ENCODE results near the gene KCNH3.
"Not testable (repeated sequence)": the region's sequence is repeated elsewhere in the genome, so short reads cannot be mapped to it uniquely, and the experiment has no call there.

The KCNH3 gene

DNA sequence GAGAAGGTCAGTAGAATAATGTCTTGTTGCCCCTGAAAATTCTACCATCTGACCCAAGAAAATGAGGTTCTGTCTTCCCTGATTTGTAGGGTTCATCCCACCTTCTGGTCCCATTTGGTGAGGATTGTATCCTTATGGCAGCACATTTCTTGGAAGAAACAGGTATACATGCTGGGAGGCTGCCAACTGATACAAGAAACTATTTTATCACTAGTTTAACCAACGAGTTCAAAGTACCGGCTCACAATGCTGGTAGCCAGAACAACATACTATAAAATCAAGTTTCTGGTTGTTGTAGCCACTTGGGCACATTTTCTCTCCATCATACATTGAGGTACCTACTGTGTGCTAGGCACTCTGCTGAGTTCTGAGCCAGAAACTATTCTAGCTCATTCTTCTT is 7.1 kb upstream of the KCNH3 start:
- DNase-seq: no peak

DNA sequence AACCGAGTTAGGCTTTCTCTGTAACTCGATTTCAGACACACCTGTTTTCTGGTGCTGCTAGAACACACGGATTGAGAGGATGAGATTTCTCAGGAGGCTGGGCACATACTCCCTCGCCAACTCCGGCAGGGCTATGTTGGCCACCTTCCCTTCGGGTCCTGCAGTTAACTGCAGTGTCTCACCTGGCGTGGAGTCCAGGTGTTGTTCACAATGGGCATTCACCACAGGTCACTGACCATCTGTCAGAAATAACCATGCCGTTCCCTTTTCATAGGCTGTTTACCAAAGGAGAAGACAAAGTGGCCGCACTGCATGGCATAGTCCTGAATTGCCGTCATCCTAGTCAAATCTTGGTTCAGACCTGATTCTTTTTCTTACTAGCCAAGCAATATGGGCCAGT is 5.5 kb upstream of the KCNH3 start:
- no peak for DNase-seq

DNA sequence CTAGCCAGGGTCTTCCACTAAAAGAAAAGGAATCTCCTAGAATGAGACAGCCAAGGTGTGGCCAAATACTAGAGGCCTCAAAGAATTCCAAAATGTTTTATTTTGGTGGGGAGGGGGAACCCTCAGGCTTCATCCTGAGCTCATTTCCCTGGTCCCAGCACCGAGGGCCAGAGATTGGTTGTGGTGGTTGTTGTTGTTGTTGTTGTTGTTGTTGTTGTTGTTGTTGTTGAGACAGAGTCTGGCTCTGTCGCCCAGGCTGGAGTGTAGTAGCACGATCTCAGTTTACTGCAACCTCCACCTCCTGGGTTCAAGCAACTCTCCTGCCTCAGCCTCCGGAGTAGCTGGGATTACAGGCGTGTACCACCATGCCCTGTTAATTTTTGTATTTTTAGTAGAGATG is 4.7 kb upstream of the KCNH3 start:
- DNase-seq: not testable (repeated sequence)

DNA sequence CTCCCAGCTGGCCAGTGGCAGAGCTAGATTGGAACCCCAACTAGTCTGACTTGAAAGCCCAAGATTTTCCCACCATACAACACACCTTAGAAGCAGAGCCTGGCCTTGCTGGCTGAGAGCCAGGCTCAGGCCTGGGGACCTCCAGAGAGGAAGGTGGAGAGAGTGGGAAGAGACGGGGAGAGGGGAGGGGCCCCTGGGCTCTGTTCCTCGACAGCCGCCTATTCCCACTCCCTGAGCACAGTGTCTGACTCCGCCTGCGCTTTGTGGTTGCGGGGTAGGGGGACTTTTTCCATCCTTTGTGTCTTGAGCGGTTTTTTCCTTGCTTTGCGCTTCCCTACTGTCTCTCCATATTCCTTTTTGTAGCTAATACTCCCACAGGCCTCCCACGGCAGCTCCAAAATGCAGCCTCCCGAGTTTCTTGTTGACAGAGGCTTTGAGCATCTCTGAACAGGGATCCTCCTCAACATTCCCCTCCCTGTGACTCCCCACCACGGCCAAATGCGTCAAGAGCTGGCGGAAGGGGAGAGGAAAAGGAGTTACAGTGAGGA is 4.0 kb upstream of the KCNH3 start:
- no peak for DNase-seq

DNA sequence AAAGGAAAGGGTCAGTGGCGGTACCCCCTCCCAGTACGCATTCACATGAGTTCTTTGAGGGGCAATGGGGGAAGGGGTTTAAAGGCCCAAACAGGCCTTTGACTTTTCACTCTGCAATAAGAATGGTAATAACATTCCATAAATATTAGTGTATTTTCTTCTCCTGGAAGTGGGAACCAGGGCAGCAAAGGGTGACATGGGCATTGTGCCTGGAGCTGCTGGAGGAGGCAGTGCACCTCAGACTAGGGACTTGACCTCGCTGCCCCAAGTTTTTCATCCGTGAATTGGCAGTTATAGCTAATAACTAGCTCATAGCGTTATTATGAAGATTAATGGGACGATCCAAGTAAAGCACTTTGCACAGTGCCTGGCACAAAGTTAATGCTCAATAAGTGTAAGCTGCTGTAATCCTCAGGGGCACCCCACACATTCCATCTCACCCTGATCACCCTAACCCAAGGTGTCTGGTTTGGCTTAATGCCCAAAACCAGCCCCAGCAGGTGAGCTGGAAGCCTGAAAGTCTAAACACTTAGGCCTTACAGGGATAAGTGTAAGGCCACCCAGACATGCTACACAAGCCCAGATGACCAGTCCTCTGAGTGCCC is 2.8 kb upstream of the KCNH3 start:
- no peak for DNase-seq

DNA sequence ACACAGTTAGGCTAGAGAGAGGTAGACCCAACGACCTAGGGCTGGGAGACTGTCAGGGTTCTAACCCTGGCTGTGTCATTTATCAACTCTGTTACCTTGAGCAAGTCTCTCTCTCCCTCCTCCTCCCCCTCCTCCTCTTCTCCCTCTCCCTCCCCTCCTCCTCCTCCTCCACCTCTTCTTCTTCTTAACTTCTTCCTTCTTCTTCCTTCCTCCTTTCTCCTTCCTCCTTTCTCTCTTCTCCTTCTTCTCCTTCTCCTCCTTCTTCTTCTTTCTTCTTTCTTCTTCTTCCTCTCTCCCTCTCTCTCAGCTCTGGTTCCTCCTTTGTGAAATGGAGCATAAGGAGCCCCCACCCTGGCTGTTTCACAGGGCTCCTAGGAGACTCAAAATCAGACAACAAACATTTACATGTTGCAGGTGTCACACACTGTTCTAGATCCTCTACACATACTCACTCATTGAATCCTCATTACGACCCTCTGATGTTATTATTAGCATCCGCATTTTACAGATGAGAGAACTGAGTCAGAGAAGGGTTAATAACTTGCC is 2.2 kb upstream of the KCNH3 start:
- no peak for DNase-seq

DNA sequence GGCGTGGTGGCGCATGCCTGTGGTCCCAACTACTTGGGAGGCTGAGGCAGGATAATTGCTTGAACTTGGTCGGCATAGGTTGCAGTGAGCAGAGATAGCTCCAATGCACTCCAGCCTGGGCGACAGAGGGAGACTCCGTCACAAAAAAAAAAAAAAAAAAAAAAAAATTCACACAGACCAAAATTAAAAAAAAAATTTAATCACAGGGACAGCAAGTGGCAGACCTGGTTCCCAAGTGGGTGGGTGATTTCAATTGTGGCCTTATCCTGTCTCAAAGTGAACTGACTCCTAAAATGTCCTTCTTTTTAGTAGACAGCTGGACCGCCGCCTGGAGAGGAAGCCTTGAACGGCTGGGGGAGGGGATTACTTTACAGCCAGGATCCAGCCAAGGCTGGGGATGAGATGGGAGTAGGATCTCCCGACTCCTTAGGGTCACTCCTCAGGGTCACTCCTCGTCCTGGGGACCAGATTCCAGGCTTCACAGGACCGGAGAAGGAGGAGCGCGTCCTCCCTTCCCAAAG is 1.5 kb upstream of the KCNH3 start:
- no peak for DNase-seq

DNA sequence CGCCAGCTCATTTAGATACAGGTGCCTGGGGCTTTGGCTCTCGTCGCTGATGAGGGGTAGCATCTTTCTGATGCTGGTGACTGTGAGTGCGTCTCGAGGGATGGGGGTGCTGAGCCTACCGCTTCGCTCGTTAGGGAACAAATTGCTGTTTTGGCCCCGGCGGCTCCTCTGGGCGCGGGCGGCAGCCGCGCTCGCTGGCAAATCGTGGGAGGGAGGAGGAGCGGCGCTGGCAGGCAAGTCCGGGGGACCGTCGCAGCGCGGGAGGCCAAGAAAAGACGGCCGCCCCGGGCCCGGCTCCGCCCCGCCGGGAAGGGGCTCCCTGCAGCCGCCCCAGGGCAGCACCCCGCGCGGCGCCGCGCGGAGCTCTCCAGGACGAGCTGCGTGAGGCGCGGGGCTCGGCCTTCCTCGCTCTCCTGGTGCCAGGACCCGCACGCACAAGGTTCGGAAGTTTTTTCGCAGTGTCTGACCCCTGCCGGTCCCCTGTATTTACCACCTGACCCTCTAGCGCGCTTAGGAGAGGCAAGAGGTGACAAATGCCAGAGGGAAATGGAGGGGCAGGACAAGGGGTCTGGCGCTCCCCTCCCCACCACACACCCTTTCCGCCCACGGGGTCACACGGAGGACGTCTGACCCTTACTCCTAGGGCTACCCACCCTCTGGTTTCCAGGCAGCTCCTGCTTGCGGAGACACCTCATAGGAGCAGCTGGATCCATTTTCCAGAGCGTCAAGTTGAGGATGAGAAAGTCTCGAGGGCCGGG is 899 bp upstream of the KCNH3 start:
- peak; percentile 68 for DNase-seq

DNA sequence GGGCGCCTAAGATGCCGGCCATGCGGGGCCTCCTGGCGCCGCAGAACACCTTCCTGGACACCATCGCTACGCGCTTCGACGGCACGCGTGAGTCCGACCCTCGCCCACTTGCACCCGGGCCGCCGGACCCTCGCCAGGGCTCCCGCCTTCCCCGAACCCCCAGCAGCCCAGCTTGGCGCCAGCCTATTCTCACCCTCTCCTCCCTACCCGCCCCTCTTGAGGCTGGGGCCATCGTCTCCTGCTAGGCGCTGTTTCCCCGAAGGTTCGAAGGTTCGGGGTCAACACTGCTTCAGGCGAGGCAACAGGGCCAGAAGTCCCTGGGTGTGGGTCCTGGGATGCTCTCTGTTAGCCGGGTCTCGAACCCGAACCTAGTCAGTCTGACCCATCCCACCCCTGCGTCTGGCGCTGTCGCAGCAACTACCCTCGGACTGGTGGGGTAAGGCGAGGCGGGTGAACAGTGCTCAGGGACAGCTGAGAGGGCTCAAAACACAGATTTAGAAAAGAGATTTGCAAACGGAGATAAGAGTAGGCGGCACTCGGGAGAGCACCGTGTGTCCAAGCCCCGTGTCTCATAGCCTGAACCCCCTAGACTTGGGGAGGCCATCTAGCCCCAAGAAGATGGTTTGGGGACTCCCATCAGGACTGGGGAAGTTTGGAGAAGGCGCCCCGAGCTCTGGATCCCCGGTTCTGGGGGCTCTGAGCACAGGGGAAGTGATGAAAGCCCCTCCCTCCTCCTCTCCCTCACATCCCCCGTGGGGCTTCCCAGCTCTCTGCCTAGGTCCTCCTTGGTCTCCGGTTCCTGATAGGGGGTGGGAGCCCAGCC is 787 bp downstream of the KCNH3 start:
- no peak for DNase-seq

DNA sequence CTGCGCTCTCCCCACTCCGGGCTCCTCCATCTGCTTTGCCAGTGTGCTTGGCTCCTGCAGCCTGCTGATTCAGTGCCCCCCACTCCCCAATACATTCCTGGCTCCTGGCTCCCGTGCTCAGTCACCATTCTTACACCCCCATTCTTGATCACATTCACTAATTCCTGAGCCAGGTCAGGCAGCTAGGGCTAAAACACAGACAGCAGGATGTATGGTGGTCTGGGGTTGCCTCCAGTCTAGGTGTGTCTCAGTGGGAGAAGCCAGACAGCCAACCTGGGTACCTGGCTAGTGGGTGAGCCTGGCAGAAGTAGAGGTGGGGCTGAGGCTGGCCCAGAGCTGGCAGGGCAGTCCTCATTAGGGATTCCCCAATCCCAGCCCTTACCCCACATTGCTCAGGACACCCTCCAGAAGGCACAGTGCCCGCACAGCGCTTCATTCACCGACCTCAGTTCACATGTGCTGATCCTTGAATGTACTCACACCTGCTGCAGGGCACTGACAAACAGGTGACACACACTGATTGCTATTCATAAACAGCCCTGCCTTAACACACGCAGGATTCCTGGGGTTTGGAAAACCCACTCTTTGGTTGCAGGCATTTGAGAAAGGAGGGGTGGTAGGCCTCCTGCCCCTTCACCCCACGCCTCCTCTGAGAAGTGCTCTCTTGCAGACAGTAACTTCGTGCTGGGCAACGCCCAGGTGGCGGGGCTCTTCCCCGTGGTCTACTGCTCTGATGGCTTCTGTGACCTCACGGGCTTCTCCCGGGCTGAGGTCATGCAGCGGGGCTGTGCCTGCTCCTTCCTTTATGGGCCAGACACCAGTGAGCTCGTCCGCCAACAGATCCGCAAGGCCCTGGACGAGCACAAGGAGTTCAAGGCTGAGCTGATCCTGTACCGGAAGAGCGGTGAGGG is 1.7 kb downstream of the KCNH3 start:
- DNase-seq: no peak

DNA sequence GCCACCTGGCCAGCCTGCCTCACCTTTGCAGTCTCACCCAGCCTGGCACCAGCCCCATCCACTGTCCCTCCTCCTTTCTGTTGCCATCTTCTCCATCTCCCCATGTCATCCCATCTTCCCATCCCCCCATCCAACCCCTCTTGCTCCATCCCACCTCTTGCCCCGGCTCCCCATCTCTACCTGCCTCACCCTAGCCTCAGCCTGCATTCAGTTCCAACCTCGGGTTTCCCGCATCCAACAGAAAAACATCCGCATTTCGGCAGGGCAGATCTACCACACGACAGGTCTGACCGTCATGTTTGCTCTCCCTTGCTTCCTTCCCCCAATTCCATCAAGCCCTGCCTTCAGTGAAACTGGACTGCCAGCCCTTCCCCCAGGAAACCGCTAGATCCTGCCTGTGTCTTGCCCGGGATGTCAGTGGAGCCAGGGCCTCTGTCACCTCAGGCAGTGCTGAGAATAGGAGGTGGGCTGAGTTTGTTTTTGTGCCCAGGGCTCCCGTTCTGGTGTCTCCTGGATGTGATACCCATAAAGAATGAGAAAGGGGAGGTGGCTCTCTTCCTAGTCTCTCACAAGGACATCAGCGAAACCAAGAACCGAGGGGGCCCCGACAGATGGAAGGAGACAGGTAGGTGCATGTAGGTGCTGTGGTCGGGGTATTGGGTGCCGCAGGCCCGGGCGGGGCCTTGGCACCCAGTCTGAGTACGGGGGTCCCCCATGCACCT is 2.5 kb downstream of the KCNH3 start:
- no peak for DNase-seq

DNA sequence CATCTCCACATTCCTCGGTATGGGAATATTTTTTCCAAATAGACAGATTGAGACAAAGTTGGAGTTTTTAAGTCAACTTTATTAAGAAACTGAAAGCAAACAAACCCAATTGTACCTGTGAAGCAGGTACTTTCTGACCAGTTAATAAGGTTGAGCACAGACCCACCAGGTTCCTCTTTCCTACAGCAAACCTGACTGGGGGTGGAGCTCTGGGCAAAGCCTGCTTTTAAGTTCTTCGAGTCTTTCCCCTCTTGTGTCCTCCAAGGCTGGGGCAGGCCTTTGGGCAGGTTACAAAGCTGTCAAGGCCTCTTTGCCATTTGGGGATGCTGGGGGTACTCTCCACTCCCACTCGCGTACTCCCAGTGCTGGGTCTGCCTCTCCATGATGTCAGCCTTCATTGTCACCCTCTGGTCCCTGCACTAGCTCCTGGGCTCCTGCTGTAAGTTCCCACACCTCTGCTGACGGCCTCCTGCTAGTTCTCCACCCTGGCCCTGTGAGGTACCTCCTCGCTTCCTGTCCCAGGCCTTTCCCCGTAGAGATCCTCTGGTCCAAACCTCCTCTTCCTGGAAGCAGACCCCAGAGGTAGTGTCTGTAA is 3.2 kb downstream of the KCNH3 start:
- DNase-seq: no peak

DNA sequence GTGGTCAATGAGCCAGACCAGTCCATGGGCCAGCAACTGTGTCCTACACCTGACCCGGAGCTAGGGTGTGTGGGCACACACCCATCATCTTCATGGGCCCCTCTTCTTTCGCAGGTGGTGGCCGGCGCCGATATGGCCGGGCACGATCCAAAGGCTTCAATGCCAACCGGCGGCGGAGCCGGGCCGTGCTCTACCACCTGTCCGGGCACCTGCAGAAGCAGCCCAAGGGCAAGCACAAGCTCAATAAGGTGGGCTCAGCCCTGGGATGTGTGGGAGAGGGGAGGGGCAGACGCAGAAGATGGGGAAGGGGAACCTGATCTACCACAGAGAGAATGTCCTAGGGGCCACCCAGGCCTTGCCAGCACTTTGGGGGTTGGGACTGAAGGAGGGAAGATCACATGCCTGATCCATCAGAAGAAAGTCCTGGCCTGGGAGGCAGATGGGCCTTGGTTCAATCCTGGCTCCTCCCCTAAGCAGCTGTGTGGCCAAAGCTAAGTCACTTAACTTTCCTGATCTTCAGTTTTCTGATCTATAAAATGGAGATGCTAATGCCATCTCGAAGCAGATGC is 3.8 kb downstream of the KCNH3 start:
- DNase-seq: no peak

DNA sequence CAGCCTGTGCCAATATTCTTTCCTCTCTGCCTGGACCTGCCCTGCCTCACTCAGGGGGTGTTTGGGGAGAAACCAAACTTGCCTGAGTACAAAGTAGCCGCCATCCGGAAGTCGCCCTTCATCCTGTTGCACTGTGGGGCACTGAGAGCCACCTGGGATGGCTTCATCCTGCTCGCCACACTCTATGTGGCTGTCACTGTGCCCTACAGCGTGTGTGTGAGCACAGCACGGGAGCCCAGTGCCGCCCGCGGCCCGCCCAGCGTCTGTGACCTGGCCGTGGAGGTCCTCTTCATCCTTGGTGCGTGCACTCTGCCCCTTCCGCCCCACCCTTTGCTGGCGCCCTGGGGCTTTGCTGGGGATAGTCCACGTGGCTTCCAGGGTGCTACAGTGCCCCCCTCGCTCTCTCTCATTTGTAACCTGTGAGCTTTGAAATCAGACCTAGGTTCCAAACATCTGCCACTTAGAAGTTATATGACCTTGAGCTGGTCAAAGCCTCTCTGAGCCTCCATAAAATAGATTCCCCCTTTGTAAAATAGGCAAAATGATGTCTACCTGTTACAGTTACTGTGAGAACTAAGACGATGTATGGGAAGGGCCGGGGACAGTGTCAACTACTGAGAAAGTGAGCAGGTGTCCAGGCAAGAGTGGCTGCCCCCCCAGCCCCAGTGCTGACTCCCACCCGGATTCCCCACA is 4.5 kb downstream of the KCNH3 start:
- DNase-seq: no peak

DNA sequence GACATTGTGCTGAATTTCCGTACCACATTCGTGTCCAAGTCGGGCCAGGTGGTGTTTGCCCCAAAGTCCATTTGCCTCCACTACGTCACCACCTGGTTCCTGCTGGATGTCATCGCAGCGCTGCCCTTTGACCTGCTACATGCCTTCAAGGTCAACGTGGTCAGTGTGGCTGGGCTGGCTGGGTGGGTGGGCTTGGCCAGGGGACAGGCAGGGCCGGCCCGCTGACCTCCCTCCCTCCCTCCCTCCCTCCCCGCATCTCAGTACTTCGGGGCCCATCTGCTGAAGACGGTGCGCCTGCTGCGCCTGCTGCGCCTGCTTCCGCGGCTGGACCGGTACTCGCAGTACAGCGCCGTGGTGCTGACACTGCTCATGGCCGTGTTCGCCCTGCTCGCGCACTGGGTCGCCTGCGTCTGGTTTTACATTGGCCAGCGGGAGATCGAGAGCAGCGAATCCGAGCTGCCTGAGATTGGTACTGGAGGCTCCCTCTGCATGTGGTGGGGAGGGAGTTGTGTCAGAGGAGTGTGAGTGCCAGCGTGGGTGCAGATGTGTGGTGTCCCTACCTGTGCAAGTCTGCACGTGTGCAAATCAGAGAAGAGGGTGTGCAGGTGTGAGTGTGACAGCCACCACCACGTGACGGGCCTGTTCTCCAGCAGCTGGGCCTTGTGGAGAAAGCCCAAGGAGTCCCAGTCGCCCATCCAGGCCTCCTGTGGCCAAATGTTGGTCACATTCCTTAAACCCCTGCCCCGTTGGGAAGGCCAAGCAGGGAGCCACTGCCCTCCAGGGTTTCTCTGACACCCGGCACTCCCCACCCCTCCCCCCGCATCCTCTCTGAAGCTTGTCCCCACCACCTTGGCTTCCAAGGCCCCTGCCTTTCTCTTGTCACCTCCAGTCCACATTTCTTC is 5.3 kb downstream of the KCNH3 start:
- DNase-seq: no peak

DNA sequence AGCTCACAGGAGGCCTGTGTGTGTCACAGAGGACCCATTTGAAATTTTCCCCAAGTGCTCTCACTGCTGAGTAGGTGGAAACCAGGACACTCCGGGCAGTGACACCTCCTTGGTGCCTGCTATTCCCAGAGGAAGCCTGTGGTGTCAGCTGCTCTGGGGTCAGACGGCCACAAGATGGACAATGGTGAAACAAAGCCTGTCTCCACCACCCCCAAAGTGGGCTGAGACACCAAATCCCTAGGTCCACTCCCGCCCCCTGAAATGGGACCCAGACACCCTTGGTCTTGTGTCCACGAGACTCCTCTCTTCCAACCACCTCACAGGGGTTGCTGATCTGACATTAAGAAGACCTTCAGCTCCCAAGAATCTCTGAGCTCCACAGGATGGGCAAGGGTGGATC is 7.0 kb downstream of the KCNH3 start:
- DNase-seq: no peak

DNA sequence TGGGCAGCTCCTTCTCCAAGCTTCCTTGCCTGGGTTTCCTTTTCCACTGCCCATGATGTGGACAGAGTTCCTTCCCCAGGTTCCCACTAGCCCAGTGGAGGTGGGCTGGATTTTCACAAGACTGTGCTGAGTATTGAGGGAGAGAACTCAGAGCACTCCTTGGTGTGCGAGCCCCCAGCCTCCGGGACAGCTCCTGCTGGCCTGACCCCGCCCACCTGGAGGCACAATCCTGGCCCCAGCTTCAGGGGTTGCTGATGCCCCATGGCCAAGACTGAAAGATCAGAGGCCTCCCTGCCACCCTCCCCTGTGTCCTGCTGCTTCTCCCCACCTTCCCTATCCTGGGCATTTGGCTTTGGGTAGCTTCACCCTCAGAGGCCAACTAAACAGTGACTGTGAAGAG is 7.7 kb downstream of the KCNH3 start:
- DNase-seq: no peak

DNA sequence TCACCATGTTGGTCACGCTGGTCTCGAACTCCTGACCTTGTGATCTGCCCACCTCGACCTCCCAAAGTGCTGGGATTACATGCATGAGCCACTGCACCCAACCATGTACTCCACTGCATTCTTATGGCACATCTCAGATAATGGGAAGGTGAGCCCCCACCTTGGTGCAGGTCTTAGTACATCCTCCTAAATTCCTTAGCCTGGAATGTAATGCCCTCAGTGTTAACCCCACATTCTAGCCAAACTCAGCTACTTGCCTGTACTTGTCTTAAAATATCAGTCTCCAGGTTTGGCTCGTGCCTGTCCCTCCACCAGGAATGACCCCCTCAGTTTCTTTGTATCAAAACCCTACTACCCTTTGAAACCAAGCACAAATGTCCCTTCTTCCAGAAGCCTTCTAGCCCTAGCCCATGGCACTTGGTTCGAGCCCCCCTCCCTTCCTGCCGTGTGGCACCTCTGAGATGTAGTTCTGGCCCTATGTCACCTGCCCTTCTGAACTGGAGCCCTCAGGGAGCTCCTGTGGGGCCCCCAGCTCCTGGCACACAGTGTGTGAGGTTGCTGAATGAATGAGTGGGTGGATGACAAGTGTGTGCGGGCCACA is 8.4 kb downstream of the KCNH3 start:
- DNase-seq: no peak

DNA sequence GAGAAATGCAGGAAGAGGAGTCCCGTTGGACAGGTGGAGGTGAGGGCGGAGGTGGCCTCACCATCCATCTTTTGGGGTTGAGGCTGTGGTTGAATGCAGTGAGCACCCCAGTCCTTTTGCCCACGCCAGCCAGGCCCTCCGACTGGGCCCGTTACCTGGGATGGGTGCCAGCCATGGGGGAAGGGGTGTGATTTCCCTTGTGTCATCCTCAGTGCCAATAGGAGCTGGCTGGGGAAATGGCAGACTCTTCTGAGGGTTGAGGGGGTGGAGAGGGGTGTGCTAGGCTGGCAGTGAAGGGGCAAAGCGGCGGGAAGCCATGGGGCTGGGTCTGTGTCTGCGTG is 9.6 kb downstream of the KCNH3 start:
- DNase-seq: no peak
